ENCODE results near the gene KLHL36. TPM values are rescaled to one million over a fixed set of nuclear protein-coding genes. Genes with fewer than 3 reads are reported as not detected.

Gene KLHL36
- total RNA-seq, 4 donors from 2014 or later, result 38.2 to 70.7 (median 52.5) TPM

- intact Hi-C loops (cut with DNase I; ENCODE audit: low total_unique reads), result no loop called here
- Histone ChIP-seq H3K36me3 (no peaks in the 10 kb centered on the region), H3K27me3 (no peaks in the 10 kb centered on the region), H3K27ac (peak overlapping the region; percentile 77 to 86), H3K4me1 (peaks cover 0 to 7% of the 10 kb centered on the region in 2 donors), H3K4me3 (no peak overlapping the region), H3K9me3 (no peaks in the 10 kb centered on the region)
- no peak for TF ChIP-seq POLR2A (IDR thresholded peaks at IDR 0.05)
- TF ChIP-seq CTCF (IDR thresholded peaks at IDR 0.05), result no peak
- no peak for DNase-seq
Measured at GRCh38 chr16:84613408-84614072, 34.8 kb upstream of the KLHL36 start.

- no peak for TF ChIP-seq POLR2A (IDR thresholded peaks at IDR 0.05)
- TF ChIP-seq CTCF (IDR thresholded peaks at IDR 0.05), result no peak
- H3K9me3 ChIP-seq, result no peaks in the 10 kb centered on the region
- peak overlapping the region; percentile 77 to 86 for H3K27ac ChIP-seq
- H3K4me3 ChIP-seq, result no peak overlapping the region
- intact Hi-C loops (cut with DNase I; ENCODE audit: low total_unique reads), result no loop called here
- peaks cover 0 to 7% of the 10 kb centered on the region in 2 donors for H3K4me1 ChIP-seq
- no peaks in the 10 kb centered on the region for H3K36me3 ChIP-seq
- no peaks in the 10 kb centered on the region for H3K27me3 ChIP-seq
- peak; percentile 75 to 76 for DNase-seq
Measured at GRCh38 chr16:84614073-84614459, 34.2 kb upstream of the KLHL36 start.

GRCh38 chr16:84614623-84614967 is 33.7 kb upstream of the KLHL36 start:
- Histone ChIP-seq H3K4me3 (no peak overlapping the region), H3K27me3 (no peaks in the 10 kb centered on the region), H3K36me3 (no peaks in the 10 kb centered on the region), H3K27ac (peak overlapping the region; percentile 77 to 86), H3K4me1 (peaks cover 0 to 7% of the 10 kb centered on the region in 2 donors), H3K9me3 (no peaks in the 10 kb centered on the region)
- no peak for DNase-seq
- no peak for TF ChIP-seq POLR2A (IDR thresholded peaks at IDR 0.05)
- no peak for TF ChIP-seq CTCF (IDR thresholded peaks at IDR 0.05)
- intact Hi-C loops (cut with DNase I; ENCODE audit: low total_unique reads), result no loop called here

- Histone ChIP-seq H3K27ac (peak overlapping the region; percentile 77 to 86), H3K27me3 (no peaks in the 10 kb centered on the region), H3K4me3 (no peak overlapping the region), H3K9me3 (no peaks in the 10 kb centered on the region), H3K4me1 (peaks cover 0 to 7% of the 10 kb centered on the region in 2 donors), H3K36me3 (no peaks in the 10 kb centered on the region)
- intact Hi-C loops (cut with DNase I; ENCODE audit: low total_unique reads), result no loop called here
- DNase-seq, result no peak
- TF ChIP-seq CTCF (IDR thresholded peaks at IDR 0.05) (no peak), POLR2A (IDR thresholded peaks at IDR 0.05) (no peak)
Measured at GRCh38 chr16:84614968-84615813, 33.1 kb upstream of the KLHL36 start.

- H3K36me3 ChIP-seq, result no peaks in the 10 kb centered on the region
- intact Hi-C loops (cut with DNase I; ENCODE audit: low total_unique reads), result no loop called here
Measured at GRCh38 chr16:84616515-84616914, 31.8 kb upstream of the KLHL36 start.

More at GRCh38 chr16:84616515-84616914, 31.8 kb upstream of the KLHL36 start:
- Histone ChIP-seq H3K27me3 (no peaks in the 10 kb centered on the region), H3K4me1 (no peaks in the 10 kb centered on the region), H3K27ac (peak overlapping the region in 1 of 2 donors; percentile 62), H3K4me3 (peak overlapping the region; percentile 50 to 77), H3K9me3 (no peaks in the 10 kb centered on the region)
- TF ChIP-seq POLR2A (IDR thresholded peaks at IDR 0.05) (no peak), CTCF (IDR thresholded peaks at IDR 0.05) (no peak)
- DNase-seq, result no peak

Measured in uterus (tissue), 4 donors.